IgD-negative memory B cell (primary cell): ENCODE data around the gene PSMG1. TPM values are rescaled to one million over a fixed set of nuclear protein-coding genes. Genes with fewer than 3 reads are reported as not detected.

ENCODE experiments used
- H3K27ac Mint-ChIP-seq, 3 donors: one replicate each; pipeline ENCODE4 v1.8.0; 2020 to 2022; ENCODE audit warnings: mild to moderate bottlenecking in 3 of 3, mixed read lengths in 3 of 3, moderate library complexity in 1 of 3
- H3K27me3 Mint-ChIP-seq: one replicate; pipeline ENCODE4 v1.8.0; 2021; ENCODE audit warnings: mixed read lengths
- H3K36me3 Mint-ChIP-seq: one replicate; pipeline ENCODE4 v1.8.0; 2020; ENCODE audit warnings: mild to moderate bottlenecking, mixed read lengths
- H3K4me1 Mint-ChIP-seq, 3 donors: one replicate each; pipeline ENCODE4 v1.8.0; 2020 to 2022; ENCODE audit warnings: mixed read lengths in 3 of 3, mild to moderate bottlenecking in 1 of 3
- H3K4me3 Mint-ChIP-seq, 4 donors: one replicate each; pipeline ENCODE4 v1.8.0; 2020 to 2022; ENCODE audit warnings: mild to moderate bottlenecking in 4 of 4, mixed read lengths in 4 of 4, moderate library complexity in 3 of 4
- H3K9me3 Mint-ChIP-seq, 3 donors: one replicate each; pipeline ENCODE4 v1.8.0; 2020 to 2021; ENCODE audit warnings: mixed read lengths in 3 of 3, mild to moderate bottlenecking in 1 of 3
- polyA plus RNA-seq: library from polyadenylated mRNA; unstranded; fragments of 300-500 nt; fragmentation: Illumina TruSeq; gene quantifications from one replicate; pipeline ENCODE4 v1.2.3, GENCODE V29; 2021

The PSMG1 gene
- polyA plus RNA-seq, 1 donor from 2014 or later = 39.4 TPM

DNA sequence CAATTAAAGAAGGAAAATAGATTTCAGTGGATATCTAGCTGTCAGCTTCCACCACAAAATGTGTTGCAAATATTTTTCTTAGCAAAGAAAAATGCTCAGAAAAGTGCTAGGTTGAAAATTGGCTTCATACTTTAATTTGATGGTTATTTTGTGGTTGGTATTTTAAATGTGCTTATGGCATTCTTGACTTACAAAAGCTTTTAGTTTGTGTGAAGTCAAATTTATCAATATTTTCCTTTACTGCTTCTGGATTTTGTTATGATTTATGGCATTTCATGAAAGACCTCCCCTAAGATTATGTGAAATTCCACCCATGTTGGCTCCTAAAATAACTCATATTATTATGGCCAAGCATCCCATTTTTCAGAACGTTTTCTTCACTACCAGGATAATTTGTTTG is 51.5 kb downstream of the PSMG1 start:
- Mint-ChIP-seq H3K4me3 (no peak overlapping the region), H3K4me1 (no peaks in the 10 kb centered on the region), H3K27ac (no peak overlapping the region), H3K36me3 (no peaks in the 10 kb centered on the region), H3K27me3 (peaks cover 9% of the 10 kb centered on the region), H3K9me3 (peaks cover 0 to 3% (median 0%) of the 10 kb centered on the region in 3 donors)

GRCh38 chr21:39127506-39127905 is 55.7 kb downstream of the PSMG1 start:
- no peak overlapping the region for H3K27ac Mint-ChIP-seq
- no peaks in the 10 kb centered on the region for H3K4me1 Mint-ChIP-seq
- no peaks in the 10 kb centered on the region for H3K36me3 Mint-ChIP-seq
- H3K27me3 Mint-ChIP-seq = peaks cover 9% of the 10 kb centered on the region
- H3K9me3 Mint-ChIP-seq = peaks cover 0 to 4% (median 3%) of the 10 kb centered on the region in 3 donors
- no peak overlapping the region for H3K4me3 Mint-ChIP-seq

DNA sequence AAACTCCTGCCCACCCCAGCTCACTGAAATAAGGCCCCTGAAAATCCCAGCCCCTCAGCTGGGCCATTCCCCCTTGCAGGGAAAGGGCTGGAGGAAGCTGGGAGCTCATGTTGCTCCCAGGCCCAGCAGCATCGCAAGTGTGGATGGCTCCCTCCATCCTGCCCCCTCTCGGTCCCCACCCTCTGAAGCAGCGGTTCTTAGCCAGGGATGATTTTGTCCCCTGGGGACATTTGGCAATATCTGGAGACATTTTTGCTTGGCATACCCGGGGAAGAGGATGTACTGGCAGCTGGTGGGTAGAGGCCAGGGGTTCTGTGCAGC is 56.8 kb downstream of the PSMG1 start:
- Mint-ChIP-seq H3K9me3 (peaks cover 3 to 12% (median 3%) of the 10 kb centered on the region in 3 donors), H3K4me1 (no peaks in the 10 kb centered on the region), H3K27ac (no peak overlapping the region), H3K36me3 (no peaks in the 10 kb centered on the region), H3K27me3 (peaks cover 7% of the 10 kb centered on the region), H3K4me3 (no peak overlapping the region)

GRCh38 chr21:39125752-39126485 is 57.3 kb downstream of the PSMG1 start:
- Mint-ChIP-seq H3K4me1 (no peaks in the 10 kb centered on the region), H3K4me3 (no peak overlapping the region), H3K27ac (no peak overlapping the region)

More at GRCh38 chr21:39125752-39126485, 57.3 kb downstream of the PSMG1 start:
- Mint-ChIP-seq H3K9me3 (peaks cover 3 to 12% (median 3%) of the 10 kb centered on the region in 3 donors), H3K27me3 (peaks cover 6% of the 10 kb centered on the region), H3K36me3 (no peaks in the 10 kb centered on the region)

Other genes starting within 250 kb of the PSMG1 start
- 38.9 TPM for gene BRWD1, start 130.2 kb upstream of the PSMG1 start, polyA plus RNA-seq
- gene HMGN1, start 165.6 kb upstream of the PSMG1 start, polyA plus RNA-seq = 283 TPM